ENCODE measurements around the gene MAP2K5. TPM values are rescaled to one million over a fixed set of nuclear protein-coding genes. Genes with fewer than 3 reads are reported as not detected.

Gene MAP2K5
- total and polyA plus RNA-seq, 7 donors: 11.3 to 19.4 (median 14.3) TPM

- Histone ChIP-seq H3K27ac (no peak overlapping the region), H3K27me3 (no peaks in the 10 kb centered on the region), H3K4me1 (no peaks in the 10 kb centered on the region), H3K4me3 (no peak overlapping the region), H3K9me3 (no peaks in the 10 kb centered on the region), H3K36me3 (no peaks in the 10 kb centered on the region)
- TF ChIP-seq CTCF (IDR thresholded peaks at IDR 0.05) (no peak), POLR2A (IDR thresholded peaks at IDR 0.05) (no peak), EP300 (IDR thresholded peaks at IDR 0.05) (no peak), POLR2AphosphoS5 (IDR thresholded peaks at IDR 0.05) (no peak)
- WGBS, 2 donors: 63 to 86% methylated on average over 3 of the region's 3 CpGs
- no peak for DNase-seq
- intact Hi-C loops (cut with DNase I): no loop called here
Observed at GRCh38 chr15:67569668-67570067, 27.2 kb downstream of the MAP2K5 start.

- no peak for DNase-seq
- Histone ChIP-seq H3K27me3 (no peaks in the 10 kb centered on the region), H3K27ac (no peak overlapping the region), H3K36me3 (no peaks in the 10 kb centered on the region), H3K4me1 (no peaks in the 10 kb centered on the region), H3K4me3 (no peak overlapping the region), H3K9me3 (no peaks in the 10 kb centered on the region)
- 27 to 67% methylated on average over 4 of the region's 4 CpGs for WGBS, 2 donors
- intact Hi-C loops (cut with DNase I): no loop called here
- TF ChIP-seq EP300 (IDR thresholded peaks at IDR 0.05): no peak
- no peak for TF ChIP-seq POLR2A (IDR thresholded peaks at IDR 0.05)
- no peak for TF ChIP-seq POLR2AphosphoS5 (IDR thresholded peaks at IDR 0.05)
- TF ChIP-seq CTCF (IDR thresholded peaks at IDR 0.05): no peak
Observed at GRCh38 chr15:67570875-67571647, 28.6 kb downstream of the MAP2K5 start.

- Histone ChIP-seq H3K4me1 (no peaks in the 10 kb centered on the region), H3K4me3 (no peak overlapping the region), H3K9me3 (no peaks in the 10 kb centered on the region), H3K27me3 (no peaks in the 10 kb centered on the region), H3K36me3 (no peaks in the 10 kb centered on the region), H3K27ac (no peak overlapping the region)
- no peak for DNase-seq
- WGBS, 2 donors: 58 to 80% methylated on average over 5 of the region's 5 CpGs
- TF ChIP-seq POLR2AphosphoS5 (IDR thresholded peaks at IDR 0.05) (no peak), POLR2A (IDR thresholded peaks at IDR 0.05) (no peak), CTCF (IDR thresholded peaks at IDR 0.05) (no peak), EP300 (IDR thresholded peaks at IDR 0.05) (no peak)
- intact Hi-C loops (cut with DNase I): no loop called here
Observed at GRCh38 chr15:67571648-67572415, 29.3 kb downstream of the MAP2K5 start.

- H3K4me3 ChIP-seq: no peak overlapping the region
- WGBS, 2 donors: 89 to 92% methylated on average over 3 of the region's 3 CpGs
Observed at GRCh38 chr15:67573194-67573593, 30.7 kb downstream of the MAP2K5 start.

More at GRCh38 chr15:67573194-67573593, 30.7 kb downstream of the MAP2K5 start:
- H3K4me1 ChIP-seq: no peaks in the 10 kb centered on the region
- intact Hi-C loops (cut with DNase I): no loop called here
- H3K27me3 ChIP-seq: no peaks in the 10 kb centered on the region
- H3K9me3 ChIP-seq: no peaks in the 10 kb centered on the region
- TF ChIP-seq POLR2A (IDR thresholded peaks at IDR 0.05) (no peak), CTCF (IDR thresholded peaks at IDR 0.05) (no peak)
- no peaks in the 10 kb centered on the region for H3K36me3 ChIP-seq
- H3K27ac ChIP-seq: no peak overlapping the region
- no peak for DNase-seq
